AG10803 (cell line): ENCODE data around the gene SLC6A16.

Experiments
- DNase-seq: peaks from one replicate; pipeline ENCODE4 v3.0.0; 2010; ENCODE audit warnings: low read depth
- H3K4me3 ChIP-seq: 2 replicates; pipeline ENCODE4 v1.5.1; 2011; ENCODE audit warnings: mild to moderate bottlenecking, low read length, control low read depth
- TF ChIP-seq, protein P1 (sequence below): conservative IDR thresholded peaks from 2 replicates; pipeline ENCODE4 v1.5.1; 2011; ENCODE audit warnings: mild to moderate bottlenecking, low read length, control low read depth, inconsistent platforms

SLC6A16 gene

DNA sequence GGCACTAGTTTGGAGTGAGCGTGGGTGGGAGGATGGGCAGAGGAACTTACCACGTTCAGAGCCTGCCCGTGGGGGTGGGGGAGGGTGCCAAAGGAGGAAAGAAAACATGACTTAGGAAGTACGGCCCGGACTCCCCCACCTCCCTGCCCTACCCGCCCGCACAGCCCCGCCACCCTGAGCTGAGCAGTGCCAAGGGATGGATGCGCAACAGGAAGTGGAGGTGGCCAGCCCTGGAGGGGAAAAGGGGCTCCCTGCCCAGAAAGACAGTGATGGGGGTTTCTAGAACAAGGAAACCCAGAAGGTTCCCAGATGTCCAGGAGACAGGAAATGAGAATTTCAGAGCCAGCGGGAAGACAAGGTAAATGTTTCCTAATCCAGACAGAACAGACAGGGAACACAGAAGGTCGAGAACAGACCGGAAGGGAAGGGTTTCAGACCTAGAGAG lies 30.9 kb upstream of the SLC6A16 start:
- TF ChIP-seq, protein P1, sequence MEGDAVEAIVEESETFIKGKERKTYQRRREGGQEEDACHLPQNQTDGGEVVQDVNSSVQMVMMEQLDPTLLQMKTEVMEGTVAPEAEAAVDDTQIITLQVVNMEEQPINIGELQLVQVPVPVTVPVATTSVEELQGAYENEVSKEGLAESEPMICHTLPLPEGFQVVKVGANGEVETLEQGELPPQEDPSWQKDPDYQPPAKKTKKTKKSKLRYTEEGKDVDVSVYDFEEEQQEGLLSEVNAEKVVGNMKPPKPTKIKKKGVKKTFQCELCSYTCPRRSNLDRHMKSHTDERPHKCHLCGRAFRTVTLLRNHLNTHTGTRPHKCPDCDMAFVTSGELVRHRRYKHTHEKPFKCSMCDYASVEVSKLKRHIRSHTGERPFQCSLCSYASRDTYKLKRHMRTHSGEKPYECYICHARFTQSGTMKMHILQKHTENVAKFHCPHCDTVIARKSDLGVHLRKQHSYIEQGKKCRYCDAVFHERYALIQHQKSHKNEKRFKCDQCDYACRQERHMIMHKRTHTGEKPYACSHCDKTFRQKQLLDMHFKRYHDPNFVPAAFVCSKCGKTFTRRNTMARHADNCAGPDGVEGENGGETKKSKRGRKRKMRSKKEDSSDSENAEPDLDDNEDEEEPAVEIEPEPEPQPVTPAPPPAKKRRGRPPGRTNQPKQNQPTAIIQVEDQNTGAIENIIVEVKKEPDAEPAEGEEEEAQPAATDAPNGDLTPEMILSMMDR, result no peak
- DNase-seq, result peak; percentile 48
- no peak overlapping the region for H3K4me3 ChIP-seq

DNA sequence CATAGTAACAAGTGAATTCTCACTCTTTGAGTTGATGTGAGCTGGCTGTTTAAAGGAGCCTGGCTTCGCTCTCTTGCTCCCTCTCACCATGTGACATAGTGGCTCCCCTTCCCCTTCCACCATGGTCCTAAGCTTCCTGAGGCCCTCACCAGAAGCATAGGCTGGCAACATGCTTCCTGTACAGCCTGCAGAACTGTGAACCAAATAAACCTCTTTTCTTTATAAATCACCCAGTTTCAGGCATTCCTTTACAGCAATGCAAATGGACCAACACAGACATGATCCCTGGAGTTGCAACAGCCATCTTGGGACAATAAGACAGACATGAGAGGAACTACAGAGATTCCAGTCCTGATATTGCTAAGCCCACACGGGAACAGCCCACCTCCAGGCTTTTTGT lies 24.6 kb upstream of the SLC6A16 start:
- no peak for DNase-seq
- H3K4me3 ChIP-seq, result no peak overlapping the region
- TF ChIP-seq, protein P1, result no peak

DNA sequence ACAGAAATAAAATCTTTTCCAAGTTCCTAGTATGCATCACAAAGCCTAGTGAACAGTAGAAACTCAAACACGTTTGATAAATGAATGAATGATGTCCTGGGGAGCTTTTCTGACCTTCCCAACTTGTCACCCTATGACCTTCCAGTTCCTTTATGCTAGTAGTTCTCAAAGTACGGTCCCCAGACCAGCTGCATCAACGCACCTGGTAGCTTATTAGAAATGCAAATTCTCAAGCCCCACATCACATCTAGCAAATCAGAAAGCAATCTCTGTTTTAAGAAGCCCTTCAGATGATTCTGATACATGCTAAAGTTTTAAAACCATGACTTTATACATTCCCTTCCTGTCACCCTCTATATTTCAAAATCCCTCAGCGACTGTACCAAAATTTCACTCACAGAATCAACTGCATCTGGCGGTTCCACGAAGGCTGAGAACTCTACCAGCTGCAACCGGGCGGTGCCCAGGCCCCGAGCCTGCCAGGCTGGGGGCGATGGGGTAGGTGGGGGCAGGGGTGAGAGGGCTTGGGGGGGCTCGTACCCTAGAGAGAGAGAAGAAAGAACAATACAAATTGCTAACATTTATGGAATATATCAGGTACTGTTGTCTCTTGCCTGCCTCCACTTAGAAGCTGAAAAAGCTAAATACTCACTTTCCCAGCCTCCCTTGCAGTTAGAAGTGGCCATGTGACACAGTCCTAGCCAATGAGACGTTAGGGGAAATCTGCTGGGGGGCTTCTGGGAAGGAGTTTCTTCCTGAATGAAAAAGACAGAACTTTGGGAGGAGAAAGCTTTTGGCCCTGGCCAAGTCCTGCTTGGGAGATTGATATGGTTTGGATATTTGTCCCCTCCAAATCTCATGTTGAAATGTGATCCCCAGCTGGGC lies 23.6 kb upstream of the SLC6A16 start:
- TF ChIP-seq, protein P1, result no peak
- H3K4me3 ChIP-seq, result no peak overlapping the region
- no peak for DNase-seq

DNA sequence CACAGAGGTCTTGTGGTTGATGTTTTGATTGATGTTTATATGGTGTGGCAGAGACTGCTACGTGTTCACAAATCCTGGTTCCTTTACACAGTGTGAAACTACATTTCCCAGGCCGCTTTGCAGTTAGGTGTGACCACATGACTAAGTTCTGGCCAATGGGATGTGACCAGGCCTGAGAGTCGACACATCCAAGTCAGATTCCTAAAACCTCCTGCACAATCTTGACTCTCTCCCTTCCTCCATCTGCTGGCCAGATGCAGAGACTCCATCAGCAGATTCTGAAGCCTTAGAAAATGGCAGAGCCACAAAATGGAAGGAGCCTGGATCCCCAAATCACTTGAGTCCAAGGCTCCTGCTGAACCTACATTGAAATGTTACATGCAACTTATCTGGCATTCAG lies 22.8 kb upstream of the SLC6A16 start:
- DNase-seq, result peak; percentile 90
- TF ChIP-seq, protein P1, result peak; percentile 45

DNA sequence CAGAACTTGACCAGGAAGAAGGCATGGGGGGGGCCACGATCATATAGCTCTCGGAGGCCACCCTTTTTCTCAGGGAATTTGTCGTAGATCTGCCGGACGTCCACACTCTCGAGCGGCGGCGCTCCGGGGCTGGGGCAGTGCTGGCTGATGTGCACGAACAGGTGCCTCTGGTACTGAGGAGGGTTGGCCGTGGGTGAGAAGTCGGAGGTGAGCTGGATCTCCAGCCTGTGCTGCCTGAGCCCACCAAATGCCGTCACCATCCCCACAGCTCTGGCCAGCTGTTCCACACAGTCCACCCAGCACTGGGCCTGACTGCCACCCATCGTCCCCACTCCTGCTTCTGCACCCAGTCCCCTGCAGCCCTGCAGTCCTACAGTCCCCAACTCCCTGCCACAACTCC lies 22.2 kb upstream of the SLC6A16 start:
- DNase-seq, result no peak
- H3K4me3 ChIP-seq, result no peak overlapping the region
- TF ChIP-seq, protein P1, result no peak

More for the DNA sequence above, 22.8 kb upstream of the SLC6A16 start:
- H3K4me3 ChIP-seq, result no peak overlapping the region

DNA sequence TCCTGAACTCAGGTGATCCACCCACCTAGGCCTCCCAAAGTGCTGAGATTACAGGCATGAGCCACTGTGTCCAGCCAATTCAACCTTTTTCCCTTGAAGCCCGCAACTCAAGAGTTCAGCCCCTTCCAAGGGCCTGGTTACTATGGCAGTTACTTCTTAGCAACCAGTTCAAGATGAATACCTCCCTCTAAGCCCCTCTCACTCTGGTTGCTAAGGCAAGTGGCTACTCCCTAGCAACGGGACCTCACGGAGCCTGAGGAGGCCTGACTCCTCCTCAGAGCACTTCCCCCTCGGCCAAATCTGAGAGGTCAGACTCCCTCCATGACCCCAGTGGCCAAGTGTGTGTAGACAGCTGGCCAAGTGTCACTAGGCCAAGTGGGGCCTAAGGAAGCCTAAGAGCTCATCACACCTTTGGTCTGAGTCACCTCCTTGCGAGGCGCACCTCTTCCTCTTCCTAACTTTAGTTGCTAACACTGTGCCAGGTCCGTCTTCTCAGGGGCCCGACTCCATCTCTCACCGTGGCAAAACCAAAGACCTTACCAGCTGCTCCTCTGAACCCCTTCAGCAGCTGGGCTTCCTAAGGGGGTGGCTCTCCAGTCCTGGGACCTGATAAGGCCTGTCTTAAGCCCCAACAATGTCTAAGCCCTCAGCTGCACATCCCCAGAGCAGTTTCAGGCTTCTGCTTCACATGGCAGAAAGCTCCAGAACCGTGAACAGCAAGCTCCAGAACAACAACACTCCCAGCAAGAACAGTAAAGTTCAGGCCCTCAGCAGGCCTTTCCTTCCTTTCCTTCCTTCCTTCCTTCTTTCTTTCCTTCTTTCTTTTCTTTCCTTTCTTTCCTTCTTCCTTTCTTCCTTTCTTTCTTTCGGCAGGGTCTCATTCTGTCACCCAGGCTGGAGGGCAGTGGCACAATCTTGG lies 19.8 kb upstream of the SLC6A16 start:
- no peak overlapping the region for H3K4me3 ChIP-seq
- TF ChIP-seq, protein P1, result no peak
- no peak for DNase-seq
